Measurements from ENCODE around the gene PIM1.

GRCh38 chr6:37205997-37206340 is 36.0 kb downstream of the PIM1 start:
- TF ChIP-seq POLR2A (IDR thresholded peaks at IDR 0.05; ENCODE audit: low read length) (no peak), GATA1 (IDR thresholded peaks at IDR 0.05; ENCODE audit: low read depth, low read length) (no peak)
